Ammon's horn (tissue), 1 donor: ENCODE results near the gene PKNOX2.
A peak's percentile ranks its signal among the peaks of the same experiment; 100 is the strongest.

Experiments used
- DNase-seq: peaks from one replicate; pipeline ENCODE4 v3.0.0-alpha.2; 2016; ENCODE audit warnings: low spot score

PKNOX2 gene, protein sequence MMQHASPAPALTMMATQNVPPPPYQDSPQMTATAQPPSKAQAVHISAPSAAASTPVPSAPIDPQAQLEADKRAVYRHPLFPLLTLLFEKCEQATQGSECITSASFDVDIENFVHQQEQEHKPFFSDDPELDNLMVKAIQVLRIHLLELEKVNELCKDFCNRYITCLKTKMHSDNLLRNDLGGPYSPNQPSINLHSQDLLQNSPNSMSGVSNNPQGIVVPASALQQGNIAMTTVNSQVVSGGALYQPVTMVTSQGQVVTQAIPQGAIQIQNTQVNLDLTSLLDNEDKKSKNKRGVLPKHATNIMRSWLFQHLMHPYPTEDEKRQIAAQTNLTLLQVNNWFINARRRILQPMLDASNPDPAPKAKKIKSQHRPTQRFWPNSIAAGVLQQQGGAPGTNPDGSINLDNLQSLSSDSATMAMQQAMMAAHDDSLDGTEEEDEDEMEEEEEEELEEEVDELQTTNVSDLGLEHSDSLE

DNA sequence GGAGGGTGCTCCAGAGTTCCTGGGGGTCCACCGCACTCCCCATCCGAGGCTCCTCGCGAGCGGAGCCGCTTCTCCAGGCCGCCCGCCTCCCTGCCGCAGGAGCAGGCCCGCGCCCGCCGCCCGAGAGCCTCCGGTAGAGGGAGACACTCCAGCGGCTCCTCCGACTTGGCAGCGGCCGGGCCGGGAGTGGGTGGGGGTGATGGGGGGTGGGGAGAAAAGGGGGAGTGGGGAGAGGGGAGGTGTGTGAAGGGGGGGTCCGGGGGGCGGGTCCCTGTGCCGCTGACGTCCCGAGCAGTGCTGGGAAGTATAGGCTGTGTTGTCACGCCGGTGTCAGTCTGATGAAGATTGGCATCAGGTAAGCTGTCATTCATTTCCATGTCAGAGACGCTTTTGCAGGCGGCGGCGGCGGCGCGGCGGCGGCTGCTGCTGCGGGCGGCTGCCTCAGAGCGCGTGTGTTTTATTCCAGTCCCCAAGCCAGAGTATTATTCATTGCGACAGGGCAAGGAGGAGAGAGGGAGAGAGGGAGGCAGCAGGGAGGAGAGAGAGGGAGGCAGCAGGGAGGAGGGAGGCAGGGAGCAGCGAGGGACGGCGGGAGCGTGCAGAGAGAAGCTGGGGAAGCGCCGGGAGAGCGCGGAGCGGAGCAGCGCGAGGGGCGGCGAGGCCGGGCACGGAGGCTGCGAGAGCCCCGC lies at the start of gene PKNOX2:
TSS of gene PKNOX2 (plus strand) at position 330 of the 689 bp plus-strand sequence. CDS start 186,555 bp downstream, outside the sequence.
- DNase-seq, result peak; percentile 85

DNA sequence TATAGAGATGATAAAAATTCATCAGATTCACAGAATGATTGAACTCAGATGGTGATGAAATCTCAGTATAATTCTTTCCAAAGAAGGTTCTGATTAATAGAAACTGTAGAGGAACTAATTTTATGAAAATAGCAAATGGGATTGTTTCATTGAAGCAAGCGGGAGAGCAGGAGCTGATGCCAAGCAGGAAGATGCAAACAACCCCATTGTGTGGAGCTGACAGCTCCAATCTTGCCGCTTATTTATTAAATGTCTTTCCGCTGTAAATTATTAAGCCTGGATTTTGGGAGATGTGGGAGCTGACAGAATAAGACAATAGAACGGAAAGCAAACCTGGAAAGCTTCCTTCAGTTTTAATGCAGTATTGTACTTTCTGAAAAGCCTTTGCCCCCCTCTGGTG lies 47.1 kb upstream of the PKNOX2 start:
- DNase-seq, result no peak

- no peak for DNase-seq
These were observed 41.2 kb upstream of the PKNOX2 start for GRCh38 chr11:125123194-125123946.

DNA sequence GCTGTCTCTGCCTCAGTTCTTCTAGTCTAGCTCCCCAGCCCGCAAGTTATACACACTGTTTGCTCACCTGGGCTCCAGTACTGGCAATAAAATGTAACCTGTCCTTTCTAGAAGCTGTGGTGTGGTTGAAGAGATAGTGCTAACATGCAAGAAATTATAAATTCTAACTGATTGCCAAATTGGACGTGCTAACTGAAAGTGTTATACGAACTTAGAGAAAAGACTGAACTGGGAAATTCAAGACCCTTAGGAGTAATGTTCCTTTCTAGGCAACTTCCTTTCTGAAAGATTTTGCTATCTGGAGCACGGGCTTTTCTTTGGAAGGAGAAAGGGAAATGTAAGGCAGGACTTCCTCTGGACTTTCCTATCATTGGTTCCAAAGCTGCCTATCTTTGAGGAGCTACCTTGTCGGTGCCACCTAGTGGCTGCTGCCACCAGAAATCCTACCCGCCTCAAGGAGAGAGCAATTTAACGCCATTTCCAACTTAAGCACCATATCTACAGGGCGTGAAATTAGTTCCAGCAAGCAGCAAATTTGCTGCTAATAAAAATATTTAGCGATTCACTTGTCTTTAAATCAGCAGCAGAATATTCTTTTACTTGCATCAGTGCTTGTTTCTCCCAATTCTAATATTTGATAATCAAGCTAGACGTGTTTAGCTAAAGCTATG lies 40.5 kb upstream of the PKNOX2 start:
- DNase-seq, result peak; percentile 63

GRCh38 chr11:125124618-125124992 lies 39.9 kb upstream of the PKNOX2 start:
- DNase-seq, result no peak

- DNase-seq, result no peak
These were observed 36.1 kb upstream of the PKNOX2 start for GRCh38 chr11:125128450-125128849.

DNA sequence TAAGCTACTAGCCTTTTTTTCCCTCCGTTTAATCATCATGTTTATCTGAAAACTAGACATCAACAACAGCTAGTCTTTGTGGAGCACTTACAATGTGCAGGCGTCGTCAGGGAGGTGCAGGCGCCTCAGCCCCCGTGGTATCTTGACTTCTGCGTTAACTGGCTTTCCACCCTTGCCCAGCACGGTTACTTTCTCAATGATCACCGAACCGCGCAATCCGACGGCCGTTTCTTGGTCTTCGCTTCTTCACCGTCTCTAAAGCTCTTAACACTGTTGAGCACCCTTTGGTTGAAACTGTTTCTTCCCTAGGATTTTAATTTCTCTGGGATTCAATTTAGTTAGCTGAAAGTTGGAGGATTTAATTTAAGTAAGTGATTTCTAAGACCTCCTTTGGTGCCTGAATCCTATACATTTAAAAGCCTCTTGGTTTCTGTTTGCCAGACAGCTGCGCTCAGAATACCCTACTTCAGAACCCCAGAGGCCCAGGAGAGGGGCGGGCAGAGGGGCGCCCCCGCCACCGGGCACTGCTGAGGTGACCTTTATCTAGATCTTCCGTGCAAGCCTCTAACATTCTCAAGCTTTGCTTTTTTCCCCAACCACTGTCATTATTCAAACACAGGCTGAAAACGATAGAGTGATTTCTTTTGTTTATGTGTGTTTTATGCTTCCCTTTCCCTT lies 35.1 kb upstream of the PKNOX2 start:
- DNase-seq, result no peak

DNA sequence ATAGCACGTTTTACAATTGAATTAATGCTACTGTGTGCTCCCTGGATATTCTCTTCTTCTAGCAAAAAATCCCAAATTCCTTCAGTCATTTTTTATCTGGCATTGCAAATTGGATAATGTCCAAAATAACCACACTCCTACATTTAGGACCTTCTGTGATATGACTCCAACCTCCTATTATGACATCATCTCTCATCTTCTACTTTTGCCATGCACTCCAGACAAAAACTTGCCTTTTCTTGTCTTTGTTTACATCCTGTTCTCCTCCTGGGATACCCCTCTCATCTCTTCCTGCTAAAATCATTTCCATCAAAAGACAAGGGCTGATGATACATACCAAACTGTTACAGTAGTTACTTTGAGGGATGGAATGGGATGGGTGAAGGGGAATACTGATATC lies 32.5 kb upstream of the PKNOX2 start:
- DNase-seq, result no peak

GRCh38 chr11:125132596-125132995 lies 32.0 kb upstream of the PKNOX2 start:
- no peak for DNase-seq

GRCh38 chr11:125136001-125136400 lies 28.6 kb upstream of the PKNOX2 start:
- DNase-seq, result no peak

- no peak for DNase-seq
These were observed 25.6 kb upstream of the PKNOX2 start for GRCh38 chr11:125138966-125139365.

DNA sequence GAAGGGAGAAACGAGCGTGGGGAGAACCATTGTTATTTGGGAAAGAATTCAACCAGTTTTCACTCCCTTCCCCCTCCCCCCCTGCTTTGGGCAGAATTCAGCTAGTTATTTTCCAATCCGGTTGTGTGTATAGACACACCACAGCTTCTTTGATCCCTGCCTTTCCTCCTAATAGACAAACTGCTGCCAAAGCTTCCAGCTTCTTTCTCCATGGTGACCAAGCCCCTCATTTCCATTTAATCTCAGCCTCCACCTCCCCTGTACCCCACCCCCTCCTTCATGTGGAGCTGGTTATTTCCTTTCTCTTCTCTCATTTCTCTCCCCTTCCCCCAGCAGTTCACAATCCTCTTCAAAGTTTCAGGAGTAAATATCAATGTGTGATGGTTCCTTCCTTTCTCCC lies 24.8 kb upstream of the PKNOX2 start:
- peak; percentile 31 for DNase-seq

- no peak for DNase-seq
These were observed 24.3 kb upstream of the PKNOX2 start for GRCh38 chr11:125140233-125140632.

- DNase-seq, result no peak
These were observed 23.4 kb upstream of the PKNOX2 start for GRCh38 chr11:125141178-125141577.

GRCh38 chr11:125141686-125142535 lies 22.6 kb upstream of the PKNOX2 start:
- peak; percentile 40 for DNase-seq

GRCh38 chr11:125146232-125146631 lies 18.3 kb upstream of the PKNOX2 start:
- DNase-seq, result no peak

DNA sequence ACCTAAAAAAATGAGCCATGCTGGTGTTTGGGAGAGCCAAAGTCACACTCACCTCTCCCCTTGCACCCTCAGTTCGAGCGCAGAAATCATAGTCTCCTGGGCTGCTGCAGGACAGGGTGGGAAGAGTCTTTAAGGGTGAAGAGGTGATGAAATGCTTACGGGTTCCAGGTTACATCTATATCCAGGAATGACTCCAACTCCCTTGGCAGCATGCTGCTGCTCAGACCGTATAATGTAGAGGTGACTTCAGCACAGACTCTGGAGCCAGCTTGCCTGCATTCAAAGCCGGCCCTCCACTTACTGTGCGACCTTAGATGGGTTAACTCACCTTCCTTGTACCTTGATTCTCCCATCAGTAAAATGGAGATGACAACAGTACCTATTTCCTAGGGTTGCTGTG lies 17.3 kb upstream of the PKNOX2 start:
- DNase-seq, result no peak

- DNase-seq, result no peak
These were observed 16.5 kb upstream of the PKNOX2 start for GRCh38 chr11:125148011-125148410.

GRCh38 chr11:125148743-125149142 lies 15.8 kb upstream of the PKNOX2 start:
- DNase-seq, result no peak

DNA sequence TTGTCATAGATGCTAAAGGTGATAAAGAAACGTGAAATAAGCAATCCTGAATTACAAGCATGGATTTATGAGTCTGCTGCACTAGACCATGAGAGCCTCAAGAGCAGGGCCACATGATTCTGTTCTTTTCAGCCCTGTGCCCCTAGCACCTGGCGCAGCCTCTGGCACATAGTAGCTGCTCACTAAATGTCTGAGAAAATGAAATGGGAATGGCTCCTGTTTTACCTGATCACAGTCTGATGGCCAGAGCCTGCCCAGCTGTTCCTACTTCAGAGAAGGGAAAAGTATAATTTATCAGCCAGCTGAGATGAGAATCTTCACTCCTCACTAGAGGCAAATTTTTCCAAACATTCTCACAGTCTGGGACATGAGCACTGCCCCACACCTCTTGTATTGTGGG lies 10.7 kb upstream of the PKNOX2 start:
- no peak for DNase-seq
